Measurements from ENCODE around the gene GARRE1.

GARRE1 gene

GRCh38 chr19:34218818-34219164 lies 35.6 kb upstream of the GARRE1 start:
- no peak overlapping the region for H3K4me3 ChIP-seq (ENCODE audit: low read length)
- no peaks in the 10 kb centered on the region for H3K27me3 ChIP-seq (ENCODE audit: control insufficient read depth, insufficient read depth, low read length)
- H3K9me3 ChIP-seq (replicated peaks; ENCODE audit: low read length): no peaks in the 10 kb centered on the region
- peaks cover 16% of the 10 kb centered on the region for H3K4me1 ChIP-seq (ENCODE audit: control insufficient read depth, insufficient read depth, low read length)
- H3K9ac ChIP-seq (ENCODE audit: low read depth, low read length): no peak overlapping the region
- peak overlapping the region; percentile 48 for H3K4me2 ChIP-seq (ENCODE audit: low read length)
- H3K36me3 ChIP-seq (ENCODE audit: insufficient read depth, low read length): peaks cover 55% of the 10 kb centered on the region

- H3K36me3 ChIP-seq (ENCODE audit: insufficient read depth, low read length): peaks cover 60% of the 10 kb centered on the region
- no peak overlapping the region for H3K9ac ChIP-seq (ENCODE audit: low read depth, low read length)
- H3K9me3 ChIP-seq (replicated peaks; ENCODE audit: low read length): no peaks in the 10 kb centered on the region
- H3K27me3 ChIP-seq (ENCODE audit: control insufficient read depth, insufficient read depth, low read length): no peaks in the 10 kb centered on the region
- no peak overlapping the region for H3K4me3 ChIP-seq (ENCODE audit: low read length)
- peaks cover 30% of the 10 kb centered on the region for H3K4me1 ChIP-seq (ENCODE audit: control insufficient read depth, insufficient read depth, low read length)
- H3K4me2 ChIP-seq (ENCODE audit: low read length): no peak overlapping the region
These were observed 33.8 kb upstream of the GARRE1 start for GRCh38 chr19:34220472-34221063.

- H3K9ac ChIP-seq (ENCODE audit: low read depth, low read length): no peak overlapping the region
These were observed 32.0 kb upstream of the GARRE1 start for GRCh38 chr19:34222386-34222785.

GRCh38 chr19:34224996-34225658 lies 29.2 kb upstream of the GARRE1 start:
- Histone ChIP-seq H3K27me3 (ENCODE audit: control insufficient read depth, insufficient read depth, low read length) (no peaks in the 10 kb centered on the region), H3K4me3 (ENCODE audit: low read length) (no peak overlapping the region), H3K36me3 (ENCODE audit: insufficient read depth, low read length) (peaks cover 80% of the 10 kb centered on the region), H3K4me1 (ENCODE audit: control insufficient read depth, insufficient read depth, low read length) (peaks cover 36% of the 10 kb centered on the region), H3K4me2 (ENCODE audit: low read length) (peak overlapping the region; percentile 41), H3K9ac (ENCODE audit: low read depth, low read length) (no peak overlapping the region), H3K9me3 (replicated peaks; ENCODE audit: low read length) (no peaks in the 10 kb centered on the region)

More at GRCh38 chr19:34222386-34222785, 32.0 kb upstream of the GARRE1 start:
- Histone ChIP-seq H3K4me2 (ENCODE audit: low read length) (no peak overlapping the region), H3K9me3 (replicated peaks; ENCODE audit: low read length) (no peaks in the 10 kb centered on the region), H3K4me3 (ENCODE audit: low read length) (no peak overlapping the region), H3K4me1 (ENCODE audit: control insufficient read depth, insufficient read depth, low read length) (peaks cover 38% of the 10 kb centered on the region), H3K27me3 (ENCODE audit: control insufficient read depth, insufficient read depth, low read length) (no peaks in the 10 kb centered on the region), H3K36me3 (ENCODE audit: insufficient read depth, low read length) (peaks cover 69% of the 10 kb centered on the region)

- Histone ChIP-seq H3K4me2 (ENCODE audit: low read length) (peak overlapping the region; percentile 41), H3K27me3 (ENCODE audit: control insufficient read depth, insufficient read depth, low read length) (no peaks in the 10 kb centered on the region), H3K9me3 (replicated peaks; ENCODE audit: low read length) (no peaks in the 10 kb centered on the region), H3K4me3 (ENCODE audit: low read length) (no peak overlapping the region), H3K36me3 (ENCODE audit: insufficient read depth, low read length) (peaks cover 80% of the 10 kb centered on the region), H3K4me1 (ENCODE audit: control insufficient read depth, insufficient read depth, low read length) (peaks cover 36% of the 10 kb centered on the region), H3K9ac (ENCODE audit: low read depth, low read length) (no peak overlapping the region)
These were observed 28.7 kb upstream of the GARRE1 start for GRCh38 chr19:34225659-34226015.

GRCh38 chr19:34226036-34226435 lies 28.3 kb upstream of the GARRE1 start:
- Histone ChIP-seq H3K4me2 (ENCODE audit: low read length) (no peak overlapping the region), H3K4me3 (ENCODE audit: low read length) (no peak overlapping the region), H3K36me3 (ENCODE audit: insufficient read depth, low read length) (peaks cover 81% of the 10 kb centered on the region), H3K4me1 (ENCODE audit: control insufficient read depth, insufficient read depth, low read length) (peaks cover 36% of the 10 kb centered on the region), H3K27me3 (ENCODE audit: control insufficient read depth, insufficient read depth, low read length) (no peaks in the 10 kb centered on the region), H3K9ac (ENCODE audit: low read depth, low read length) (no peak overlapping the region), H3K9me3 (replicated peaks; ENCODE audit: low read length) (no peaks in the 10 kb centered on the region)

GRCh38 chr19:34228347-34228746 lies 26.0 kb upstream of the GARRE1 start:
- no peak overlapping the region for H3K4me3 ChIP-seq (ENCODE audit: low read length)
- H3K4me1 ChIP-seq (ENCODE audit: control insufficient read depth, insufficient read depth, low read length): peaks cover 53% of the 10 kb centered on the region
- no peak overlapping the region for H3K9ac ChIP-seq (ENCODE audit: low read depth, low read length)
- peaks cover 62% of the 10 kb centered on the region for H3K36me3 ChIP-seq (ENCODE audit: insufficient read depth, low read length)
- H3K4me2 ChIP-seq (ENCODE audit: low read length): no peak overlapping the region
- no peaks in the 10 kb centered on the region for H3K27me3 ChIP-seq (ENCODE audit: control insufficient read depth, insufficient read depth, low read length)
- H3K9me3 ChIP-seq (replicated peaks; ENCODE audit: low read length): no peaks in the 10 kb centered on the region

- H3K9ac ChIP-seq (ENCODE audit: low read depth, low read length): no peak overlapping the region
- peaks cover 58% of the 10 kb centered on the region for H3K36me3 ChIP-seq (ENCODE audit: insufficient read depth, low read length)
- no peak overlapping the region for H3K4me2 ChIP-seq (ENCODE audit: low read length)
- no peaks in the 10 kb centered on the region for H3K27me3 ChIP-seq (ENCODE audit: control insufficient read depth, insufficient read depth, low read length)
- no peak overlapping the region for H3K4me3 ChIP-seq (ENCODE audit: low read length)
- H3K4me1 ChIP-seq (ENCODE audit: control insufficient read depth, insufficient read depth, low read length): peaks cover 57% of the 10 kb centered on the region
- H3K9me3 ChIP-seq (replicated peaks; ENCODE audit: low read length): no peaks in the 10 kb centered on the region
These were observed 25.6 kb upstream of the GARRE1 start for GRCh38 chr19:34228762-34229161.

GRCh38 chr19:34229721-34230120 lies 24.6 kb upstream of the GARRE1 start:
- Histone ChIP-seq H3K9ac (ENCODE audit: low read depth, low read length) (no peak overlapping the region), H3K36me3 (ENCODE audit: insufficient read depth, low read length) (peaks cover 50% of the 10 kb centered on the region), H3K4me3 (ENCODE audit: low read length) (no peak overlapping the region), H3K9me3 (replicated peaks; ENCODE audit: low read length) (no peaks in the 10 kb centered on the region), H3K27me3 (ENCODE audit: control insufficient read depth, insufficient read depth, low read length) (no peaks in the 10 kb centered on the region), H3K4me2 (ENCODE audit: low read length) (no peak overlapping the region), H3K4me1 (ENCODE audit: control insufficient read depth, insufficient read depth, low read length) (peaks cover 52% of the 10 kb centered on the region)

GRCh38 chr19:34230820-34231219 lies 23.5 kb upstream of the GARRE1 start:
- peaks cover 41% of the 10 kb centered on the region for H3K4me1 ChIP-seq (ENCODE audit: control insufficient read depth, insufficient read depth, low read length)
- no peaks in the 10 kb centered on the region for H3K27me3 ChIP-seq (ENCODE audit: control insufficient read depth, insufficient read depth, low read length)
- peaks cover 43% of the 10 kb centered on the region for H3K36me3 ChIP-seq (ENCODE audit: insufficient read depth, low read length)
- H3K4me2 ChIP-seq (ENCODE audit: low read length): no peak overlapping the region
- no peak overlapping the region for H3K4me3 ChIP-seq (ENCODE audit: low read length)
- no peak overlapping the region for H3K9ac ChIP-seq (ENCODE audit: low read depth, low read length)
- H3K9me3 ChIP-seq (replicated peaks; ENCODE audit: low read length): no peaks in the 10 kb centered on the region

- H3K9ac ChIP-seq (ENCODE audit: low read depth, low read length): no peak overlapping the region
- peaks cover 41% of the 10 kb centered on the region for H3K4me1 ChIP-seq (ENCODE audit: control insufficient read depth, insufficient read depth, low read length)
- no peaks in the 10 kb centered on the region for H3K27me3 ChIP-seq (ENCODE audit: control insufficient read depth, insufficient read depth, low read length)
- no peak overlapping the region for H3K4me3 ChIP-seq (ENCODE audit: low read length)
- H3K4me2 ChIP-seq (ENCODE audit: low read length): no peak overlapping the region
- H3K9me3 ChIP-seq (replicated peaks; ENCODE audit: low read length): no peaks in the 10 kb centered on the region
- H3K36me3 ChIP-seq (ENCODE audit: insufficient read depth, low read length): peaks cover 37% of the 10 kb centered on the region
These were observed 22.9 kb upstream of the GARRE1 start for GRCh38 chr19:34231439-34231838.

All from skeletal muscle satellite cell (primary cell).